WI38 (cell line): ENCODE results near the gene RAD51AP2.
"Not testable (repeated sequence)": the region's sequence is repeated elsewhere in the genome, so short reads cannot be mapped to it uniquely, and the experiment has no call there.

Experiments
- H3K4me3 ChIP-seq: 2 replicates; pipeline ENCODE4 v1.5.1; 2011; ENCODE audit warnings: low read depth, mild to moderate bottlenecking, control low read depth, low read length
- CTCF ChIP-seq: IDR thresholded peaks from 2 replicates; pipeline ENCODE4 v1.5.1; 2012; ENCODE audit warnings: low read depth, mild to moderate bottlenecking, control low read depth, low read length

Gene RAD51AP2

GRCh38 chr2:17517481-17518211, 594 bp downstream of the RAD51AP2 start:
- H3K4me3 ChIP-seq: peak overlapping the region; percentile 47
- no peak for TF ChIP-seq CTCF

- TF ChIP-seq CTCF: no peak
- H3K4me3 ChIP-seq: no peak overlapping the region
Measured at GRCh38 chr2:17515652-17516051, 2.6 kb downstream of the RAD51AP2 start.

- no peak for TF ChIP-seq CTCF
- no peak overlapping the region for H3K4me3 ChIP-seq
Measured at GRCh38 chr2:17506736-17507616, 11.3 kb downstream of the RAD51AP2 start.

GRCh38 chr2:17497718-17498117, 20.5 kb downstream of the RAD51AP2 start:
- no peak for TF ChIP-seq CTCF
- no peak overlapping the region for H3K4me3 ChIP-seq

- no peak overlapping the region for H3K4me3 ChIP-seq
- no peak for TF ChIP-seq CTCF
Measured at GRCh38 chr2:17495590-17495989, 22.6 kb downstream of the RAD51AP2 start.

GRCh38 chr2:17490165-17490564, 28.1 kb downstream of the RAD51AP2 start:
- H3K4me3 ChIP-seq: not testable (repeated sequence)

- not testable (repeated sequence) for H3K4me3 ChIP-seq
Measured at GRCh38 chr2:17488610-17489009, 29.6 kb downstream of the RAD51AP2 start.

GRCh38 chr2:17483496-17483895, 34.7 kb downstream of the RAD51AP2 start:
- no peak for TF ChIP-seq CTCF
- H3K4me3 ChIP-seq: no peak overlapping the region
